GM12801 (cell line): Measurements from ENCODE around the gene CWC27.

Experiments used
- TF ChIP-seq, protein P1 (sequence below): IDR thresholded peaks from one replicate; pipeline ENCODE4 v1.5.1; 2011; ENCODE audit warnings: control low read depth; ENCODE audit not compliant: insufficient read length; ENCODE audit errors: extremely low read depth

CWC27 gene

DNA sequence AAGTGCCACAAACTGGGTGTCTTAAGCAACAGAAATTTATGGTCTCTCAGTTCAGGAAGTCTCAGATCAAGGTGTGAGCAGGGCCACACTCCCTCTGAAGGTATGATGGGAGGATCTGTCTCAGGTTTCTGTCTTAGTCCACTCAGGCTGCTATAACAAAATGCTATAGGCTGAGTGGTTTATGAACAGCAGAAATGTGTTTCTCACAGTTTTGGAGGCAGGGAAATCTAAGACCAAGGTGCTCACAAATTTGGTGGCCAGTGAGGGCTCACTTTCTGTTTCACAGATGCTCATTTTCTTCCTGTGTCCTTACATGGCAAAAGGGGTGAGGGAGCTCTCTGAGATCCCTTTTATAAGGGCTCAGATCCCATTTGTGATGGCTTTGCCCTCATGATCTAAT lies 281.4 kb downstream of the CWC27 start:
- TF ChIP-seq, protein P1, sequence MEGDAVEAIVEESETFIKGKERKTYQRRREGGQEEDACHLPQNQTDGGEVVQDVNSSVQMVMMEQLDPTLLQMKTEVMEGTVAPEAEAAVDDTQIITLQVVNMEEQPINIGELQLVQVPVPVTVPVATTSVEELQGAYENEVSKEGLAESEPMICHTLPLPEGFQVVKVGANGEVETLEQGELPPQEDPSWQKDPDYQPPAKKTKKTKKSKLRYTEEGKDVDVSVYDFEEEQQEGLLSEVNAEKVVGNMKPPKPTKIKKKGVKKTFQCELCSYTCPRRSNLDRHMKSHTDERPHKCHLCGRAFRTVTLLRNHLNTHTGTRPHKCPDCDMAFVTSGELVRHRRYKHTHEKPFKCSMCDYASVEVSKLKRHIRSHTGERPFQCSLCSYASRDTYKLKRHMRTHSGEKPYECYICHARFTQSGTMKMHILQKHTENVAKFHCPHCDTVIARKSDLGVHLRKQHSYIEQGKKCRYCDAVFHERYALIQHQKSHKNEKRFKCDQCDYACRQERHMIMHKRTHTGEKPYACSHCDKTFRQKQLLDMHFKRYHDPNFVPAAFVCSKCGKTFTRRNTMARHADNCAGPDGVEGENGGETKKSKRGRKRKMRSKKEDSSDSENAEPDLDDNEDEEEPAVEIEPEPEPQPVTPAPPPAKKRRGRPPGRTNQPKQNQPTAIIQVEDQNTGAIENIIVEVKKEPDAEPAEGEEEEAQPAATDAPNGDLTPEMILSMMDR = no peak

DNA sequence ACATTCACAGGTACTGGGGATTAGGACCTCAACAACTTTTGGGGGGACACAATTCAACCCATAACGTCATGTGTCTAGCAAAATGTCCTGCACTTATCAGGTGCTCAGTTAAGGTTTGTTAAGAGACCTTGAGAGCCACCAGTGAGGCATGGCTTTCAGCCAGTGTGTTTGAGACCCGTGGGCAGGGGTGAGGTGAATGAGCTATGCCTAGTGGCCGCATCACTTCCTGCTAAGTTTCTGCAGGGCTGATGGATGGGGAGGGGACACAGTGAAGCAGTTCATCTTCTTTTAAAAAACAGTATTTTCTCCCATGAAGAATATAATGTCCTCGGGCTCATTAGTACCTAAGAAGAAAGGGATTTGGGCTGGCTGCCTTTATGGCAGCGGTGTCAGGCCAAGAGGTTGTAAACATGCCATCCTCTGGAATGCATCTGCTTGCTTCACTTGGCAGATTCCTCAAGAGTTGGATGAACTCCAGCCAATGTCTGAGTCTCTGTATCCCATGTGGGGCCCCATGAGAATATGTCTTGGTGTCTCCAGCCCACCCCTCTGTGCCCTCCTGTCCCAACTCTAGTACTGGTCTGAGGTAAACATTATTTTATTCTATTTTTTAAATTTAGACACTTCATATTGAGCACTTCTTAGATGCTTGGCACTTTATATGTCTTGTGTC lies 282.2 kb downstream of the CWC27 start:
- TF ChIP-seq, protein P1 = no peak

DNA sequence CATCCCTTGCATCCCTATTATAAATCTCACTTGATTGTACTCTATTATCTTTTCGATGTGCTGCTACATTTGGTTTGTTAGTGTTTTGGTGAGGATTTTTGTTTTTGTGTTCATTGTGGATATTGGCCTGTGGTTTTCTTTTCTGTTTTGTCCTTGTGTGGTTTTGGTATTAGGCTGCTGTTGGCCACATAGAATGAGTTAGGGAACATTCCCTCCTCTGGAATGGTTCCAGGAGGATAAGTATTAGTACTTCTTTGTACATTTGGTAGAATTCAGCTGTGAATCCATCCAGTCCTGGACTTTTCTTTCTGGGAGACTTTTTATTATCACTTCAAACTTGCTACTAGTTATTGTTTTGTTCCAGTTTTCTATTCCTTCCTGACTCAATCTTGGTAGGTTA lies 287.2 kb downstream of the CWC27 start:
- TF ChIP-seq, protein P1 = no peak

DNA sequence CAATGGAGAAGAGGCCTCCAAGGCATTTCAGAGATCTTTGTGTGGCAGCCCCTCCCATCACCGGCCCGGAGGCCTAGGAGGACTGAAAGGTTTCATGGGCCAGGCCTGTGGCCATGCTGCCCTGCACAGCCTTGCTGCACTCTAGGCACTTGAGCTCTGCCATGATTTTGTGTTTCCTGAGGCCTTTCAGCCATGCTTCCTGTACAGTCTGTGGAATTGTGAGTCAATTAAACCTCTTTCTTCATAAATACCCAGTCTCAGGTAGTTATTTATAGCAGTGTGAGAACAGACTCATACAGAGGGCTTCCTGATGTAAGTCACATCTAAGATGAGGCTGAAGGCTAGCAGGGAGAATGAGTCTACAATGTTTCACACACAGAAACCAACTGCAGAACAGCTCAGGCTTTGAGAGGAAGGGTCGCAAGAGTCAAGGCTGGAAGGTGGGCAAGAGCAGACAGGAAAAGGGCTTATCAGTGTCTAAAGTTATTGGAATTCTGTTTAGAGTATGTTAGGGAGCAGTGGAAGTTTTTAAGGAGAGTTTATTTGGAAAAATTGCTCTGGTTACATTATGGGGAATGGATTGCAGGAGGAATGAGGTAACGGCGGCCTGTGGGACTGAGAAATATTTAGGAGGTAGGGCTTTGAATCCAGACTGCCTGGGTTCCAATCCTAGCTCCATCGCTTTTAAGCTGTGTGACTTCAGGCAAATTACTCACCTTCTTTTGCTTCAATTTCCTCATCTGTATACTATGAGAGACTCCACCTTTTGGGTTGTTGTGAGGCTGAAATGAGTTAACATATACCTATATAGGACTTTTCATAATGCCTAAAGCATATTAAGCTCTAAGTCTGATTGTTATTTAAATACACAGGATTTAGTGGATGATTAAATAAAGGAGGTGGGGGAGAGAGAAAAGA lies 291.2 kb downstream of the CWC27 start:
- TF ChIP-seq, protein P1 = no peak

DNA sequence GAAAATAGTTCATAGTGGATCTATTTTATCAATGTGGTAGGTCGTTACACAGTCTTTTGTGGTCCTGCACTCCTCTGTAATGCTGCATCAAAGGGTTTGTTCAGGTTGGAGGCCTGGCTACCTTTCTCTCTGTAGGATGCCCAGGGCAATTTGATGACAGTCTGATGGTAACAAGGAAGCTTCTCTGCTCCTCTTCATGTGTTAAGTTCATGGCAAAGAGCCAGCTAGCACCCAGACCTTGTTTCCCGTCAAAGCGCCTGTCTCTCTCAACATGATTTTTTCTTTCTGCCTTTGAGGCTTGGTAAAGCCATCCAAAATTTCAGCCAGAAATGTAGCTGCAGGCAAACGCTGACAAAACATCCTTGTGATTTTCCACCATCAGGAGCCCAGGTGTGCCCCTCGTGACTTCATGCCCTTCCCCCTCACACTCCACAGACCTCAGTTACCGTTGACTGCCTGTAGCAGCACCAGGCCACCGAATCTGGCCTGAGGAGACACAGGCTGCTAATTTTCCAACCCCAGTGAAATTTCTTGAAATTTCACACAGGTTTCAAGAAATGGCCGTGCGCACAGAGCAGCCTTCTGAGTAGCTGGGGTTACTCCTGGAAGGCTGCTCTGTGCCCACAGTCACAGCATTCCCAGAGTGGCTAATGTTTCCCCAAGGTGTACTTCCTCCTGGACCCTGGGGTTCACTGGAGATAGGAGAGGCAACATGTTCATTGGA lies 292.7 kb downstream of the CWC27 start:
- TF ChIP-seq, protein P1 = no peak

DNA sequence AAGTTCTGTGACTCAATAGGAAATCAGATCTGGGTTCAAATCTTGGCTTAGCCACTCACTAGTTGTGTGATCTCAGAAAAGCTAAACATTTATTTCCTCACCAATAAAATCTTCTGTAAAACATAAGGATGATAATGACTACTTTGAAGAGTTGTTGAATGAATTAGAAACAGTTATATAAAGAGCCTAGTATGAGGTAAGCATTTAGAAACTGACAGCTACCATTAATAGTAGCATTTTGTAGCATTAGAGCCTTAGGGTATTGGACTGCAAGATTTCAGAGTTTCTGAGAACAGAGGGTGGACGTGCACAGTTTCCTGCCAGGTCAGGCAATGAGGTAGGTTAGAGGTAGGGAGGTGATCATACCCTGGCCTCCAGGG lies 293.2 kb downstream of the CWC27 start:
- TF ChIP-seq, protein P1 = no peak

DNA sequence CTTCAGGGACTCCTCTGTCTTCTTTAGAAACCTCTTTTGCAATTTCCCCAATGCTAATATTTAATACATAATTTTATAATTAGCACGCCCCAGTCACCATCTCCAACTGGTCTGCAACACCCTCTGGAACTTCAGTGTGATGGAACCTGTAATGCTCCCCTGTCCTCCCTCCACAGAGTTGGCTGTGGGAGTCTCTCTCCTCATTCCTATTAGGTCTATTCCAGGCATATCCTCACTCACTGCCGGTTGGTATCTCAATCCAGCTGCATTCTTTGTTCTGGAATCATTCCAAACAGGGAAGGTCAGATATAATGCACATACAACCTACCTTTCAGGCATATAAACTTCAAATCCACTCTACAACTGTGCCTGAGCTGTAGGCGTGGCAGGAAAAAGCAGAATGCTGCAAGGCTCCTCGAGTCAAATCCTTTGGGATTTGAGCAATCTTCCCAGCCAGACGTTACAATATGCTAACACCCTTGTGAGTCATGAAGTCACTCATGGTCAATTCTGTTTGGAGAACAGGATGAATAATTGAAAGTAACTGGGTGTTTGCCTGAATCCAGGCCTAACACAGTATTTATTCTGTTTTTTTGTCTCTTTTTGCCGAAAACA lies 293.8 kb downstream of the CWC27 start:
- TF ChIP-seq, protein P1 = no peak
